ENCODE measurements around the gene PLCB2.

- TF ChIP-seq, protein P1, sequence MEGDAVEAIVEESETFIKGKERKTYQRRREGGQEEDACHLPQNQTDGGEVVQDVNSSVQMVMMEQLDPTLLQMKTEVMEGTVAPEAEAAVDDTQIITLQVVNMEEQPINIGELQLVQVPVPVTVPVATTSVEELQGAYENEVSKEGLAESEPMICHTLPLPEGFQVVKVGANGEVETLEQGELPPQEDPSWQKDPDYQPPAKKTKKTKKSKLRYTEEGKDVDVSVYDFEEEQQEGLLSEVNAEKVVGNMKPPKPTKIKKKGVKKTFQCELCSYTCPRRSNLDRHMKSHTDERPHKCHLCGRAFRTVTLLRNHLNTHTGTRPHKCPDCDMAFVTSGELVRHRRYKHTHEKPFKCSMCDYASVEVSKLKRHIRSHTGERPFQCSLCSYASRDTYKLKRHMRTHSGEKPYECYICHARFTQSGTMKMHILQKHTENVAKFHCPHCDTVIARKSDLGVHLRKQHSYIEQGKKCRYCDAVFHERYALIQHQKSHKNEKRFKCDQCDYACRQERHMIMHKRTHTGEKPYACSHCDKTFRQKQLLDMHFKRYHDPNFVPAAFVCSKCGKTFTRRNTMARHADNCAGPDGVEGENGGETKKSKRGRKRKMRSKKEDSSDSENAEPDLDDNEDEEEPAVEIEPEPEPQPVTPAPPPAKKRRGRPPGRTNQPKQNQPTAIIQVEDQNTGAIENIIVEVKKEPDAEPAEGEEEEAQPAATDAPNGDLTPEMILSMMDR (IDR thresholded peaks at IDR 0.05), result no peak
- no peak for TF ChIP-seq ZFX (IDR thresholded peaks at IDR 0.05; ENCODE audit: borderline replicate concordance)
These were observed 4.2 kb downstream of the PLCB2 start for GRCh38 chr15:40303576-40303975.
